Measurements from ENCODE around the gene FHIT.

Gene FHIT

GRCh38 chr3:60779637-60780036, 471.6 kb downstream of the FHIT start:
- no peak for DNase-seq (ENCODE audit: low read depth in 2 of 3, low spot score in 1 of 3)

- no peak for DNase-seq (ENCODE audit: low read depth in 2 of 3, low spot score in 1 of 3)
These were observed 475.3 kb downstream of the FHIT start for GRCh38 chr3:60775985-60776384.

- DNase-seq (ENCODE audit: low read depth in 2 of 3, low spot score in 1 of 3) = no peak
These were observed 476.6 kb downstream of the FHIT start for GRCh38 chr3:60774617-60775016.

- DNase-seq (ENCODE audit: low read depth in 2 of 3, low spot score in 1 of 3) = no peak
These were observed 478.7 kb downstream of the FHIT start for GRCh38 chr3:60772584-60772983.

GRCh38 chr3:60771766-60772165, 479.5 kb downstream of the FHIT start:
- no peak for DNase-seq (ENCODE audit: low read depth in 2 of 3, low spot score in 1 of 3)

- DNase-seq (ENCODE audit: low read depth in 2 of 3, low spot score in 1 of 3) = no peak
These were observed 480.7 kb downstream of the FHIT start for GRCh38 chr3:60770532-60770931.

- no peak for DNase-seq (ENCODE audit: low read depth in 2 of 3, low spot score in 1 of 3)
These were observed 483.7 kb downstream of the FHIT start for GRCh38 chr3:60767536-60767935.

GRCh38 chr3:60765776-60766175, 485.5 kb downstream of the FHIT start:
- DNase-seq (ENCODE audit: low read depth in 2 of 3, low spot score in 1 of 3) = no peak

GRCh38 chr3:60764870-60765269, 486.4 kb downstream of the FHIT start:
- DNase-seq (ENCODE audit: low read depth in 2 of 3, low spot score in 1 of 3) = no peak

GRCh38 chr3:60760145-60760544, 491.1 kb downstream of the FHIT start:
- DNase-seq (ENCODE audit: low read depth in 2 of 3, low spot score in 1 of 3) = no peak

- no peak for DNase-seq (ENCODE audit: low read depth in 2 of 3, low spot score in 1 of 3)
These were observed 491.8 kb downstream of the FHIT start for GRCh38 chr3:60759439-60759838.

GRCh38 chr3:60758831-60759230, 492.4 kb downstream of the FHIT start:
- no peak for DNase-seq (ENCODE audit: low read depth in 2 of 3, low spot score in 1 of 3)

GRCh38 chr3:60758171-60758570, 493.1 kb downstream of the FHIT start:
- DNase-seq (ENCODE audit: low read depth in 2 of 3, low spot score in 1 of 3) = no peak

GRCh38 chr3:60757724-60758123, 493.5 kb downstream of the FHIT start:
- DNase-seq (ENCODE audit: low read depth in 2 of 3, low spot score in 1 of 3) = no peak

- no peak for DNase-seq (ENCODE audit: low read depth in 2 of 3, low spot score in 1 of 3)
These were observed 494.8 kb downstream of the FHIT start for GRCh38 chr3:60756241-60757030.

- DNase-seq (ENCODE audit: low read depth in 2 of 3, low spot score in 1 of 3) = no peak
These were observed 496.2 kb downstream of the FHIT start for GRCh38 chr3:60755094-60755493.

GRCh38 chr3:60754617-60755016, 496.6 kb downstream of the FHIT start:
- no peak for DNase-seq (ENCODE audit: low read depth in 2 of 3, low spot score in 1 of 3)

GRCh38 chr3:60752809-60753208, 498.4 kb downstream of the FHIT start:
- DNase-seq (ENCODE audit: low read depth in 2 of 3, low spot score in 1 of 3) = no peak

- no peak for DNase-seq (ENCODE audit: low read depth in 2 of 3, low spot score in 1 of 3)
These were observed 504.4 kb downstream of the FHIT start for GRCh38 chr3:60746695-60747416.

- DNase-seq (ENCODE audit: low read depth in 2 of 3, low spot score in 1 of 3) = no peak
These were observed 505.1 kb downstream of the FHIT start for GRCh38 chr3:60746043-60746638.

GRCh38 chr3:60743631-60744164, 507.6 kb downstream of the FHIT start:
- DNase-seq (ENCODE audit: low read depth in 2 of 3, low spot score in 1 of 3) = no peak

- no peak for DNase-seq (ENCODE audit: low read depth in 2 of 3, low spot score in 1 of 3)
These were observed 508.6 kb downstream of the FHIT start for GRCh38 chr3:60742606-60743145.

Data from stimulated activated CD4-positive, alpha-beta T cell treated with anti-CD3 and anti-CD28 coated beads, Interleukin-12 subunit alpha, Interleukin-12 subunit beta, amount 100 ng/mL, for 48 hours (primary cell).